Measurements from ENCODE around the gene GRM4. TPM values are rescaled to one million over a fixed set of nuclear protein-coding genes. Genes with fewer than 3 reads are reported as not detected.

GRM4 gene
- total and polyA plus RNA-seq, 2 donors from 2014 or later: not detected

DNA sequence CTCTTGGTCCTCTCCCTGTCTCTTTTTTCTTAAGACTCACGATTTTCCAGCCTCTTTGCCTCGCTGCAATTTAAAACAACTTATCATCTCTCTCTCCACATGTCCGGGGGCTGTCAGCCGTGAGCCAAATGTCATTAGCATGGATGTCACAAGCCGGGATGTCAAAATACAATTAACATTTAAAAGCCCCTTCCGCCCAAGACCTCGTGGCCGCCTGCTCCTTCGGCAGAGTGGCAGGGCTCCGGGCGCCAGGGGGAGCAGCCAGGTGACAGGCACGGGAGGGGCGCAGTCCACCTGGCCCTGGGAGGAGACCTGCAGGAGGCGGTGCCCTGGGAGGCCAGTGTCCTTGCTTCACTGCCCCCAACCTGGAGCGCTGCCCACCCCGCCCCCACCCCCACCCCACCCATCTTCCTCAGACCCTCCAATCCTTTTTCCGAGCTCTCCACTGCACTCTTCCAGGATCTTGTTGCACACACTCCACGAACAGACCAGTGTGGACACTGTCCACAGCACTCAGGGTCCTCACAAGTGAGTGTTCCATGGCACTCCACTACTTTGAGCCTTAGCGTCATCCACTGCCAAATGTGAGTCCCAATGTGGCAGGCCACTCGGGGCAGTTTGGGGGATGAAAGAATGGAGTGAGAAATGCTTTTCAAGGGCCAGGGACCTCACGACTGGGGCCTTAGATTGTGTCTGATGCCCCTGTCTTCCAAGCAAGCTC is 5.6 kb upstream of the GRM4 start:
- H3K4me1 ChIP-seq (ENCODE audit: control insufficient read depth in 2 of 3, insufficient read depth in 2 of 3, low read depth in 1 of 3, low read length in 3 of 3): peaks cover 0 to 3% (median 0%) of the 10 kb centered on the region in 3 donors
- intact Hi-C loops (cut with DNase I): loop anchor here (10.0 kb wide), 1 partner anchor 387 kb away; no protein-coding TSS in a partner anchor
- H3K4me3 ChIP-seq (ENCODE audit: low read length in 3 of 3): no peak overlapping the region
- H3K27me3 ChIP-seq (ENCODE audit: control insufficient read depth, insufficient read depth, low read length): peaks cover 10% of the 10 kb centered on the region
- no peak for FAIRE-seq
- no peaks in the 10 kb centered on the region for H3K9me3 ChIP-seq (ENCODE audit: control insufficient read depth in 2 of 3, insufficient read depth in 1 of 3, low read length in 3 of 3)
- H3K27ac ChIP-seq (ENCODE audit: low read depth in 2 of 2, low read length in 2 of 2): no peak overlapping the region
- H3K9ac ChIP-seq (ENCODE audit: low read length in 3 of 3): no peak overlapping the region
- TF ChIP-seq CTCF (IDR thresholded peaks at IDR 0.05; ENCODE audit: borderline replicate concordance, extremely low read depth, insufficient read depth): no peak
- DNase-seq: peak in 4 of 5 donors; percentile 33 to 70 (median 44)
- no peaks in the 10 kb centered on the region for H3K36me3 ChIP-seq (ENCODE audit: control insufficient read depth in 2 of 3, insufficient read depth in 3 of 3, low read length in 3 of 3)

GRCh38 chr6:34150766-34151165 is 4.9 kb upstream of the GRM4 start:
- no peak overlapping the region for H3K9ac ChIP-seq (ENCODE audit: low read length in 3 of 3)
- H3K27me3 ChIP-seq (ENCODE audit: control insufficient read depth, insufficient read depth, low read length): peaks cover 13% of the 10 kb centered on the region
- no peak for TF ChIP-seq CTCF (IDR thresholded peaks at IDR 0.05; ENCODE audit: borderline replicate concordance, extremely low read depth, insufficient read depth)
- no peak overlapping the region for H3K27ac ChIP-seq (ENCODE audit: low read depth in 2 of 2, low read length in 2 of 2)
- H3K9me3 ChIP-seq (ENCODE audit: control insufficient read depth in 2 of 3, insufficient read depth in 1 of 3, low read length in 3 of 3): no peaks in the 10 kb centered on the region
- intact Hi-C loops (cut with DNase I): loop anchor here (10.0 kb wide), 1 partner anchor 386 kb away; no protein-coding TSS in a partner anchor
- H3K4me3 ChIP-seq (ENCODE audit: low read length in 3 of 3): no peak overlapping the region
- no peaks in the 10 kb centered on the region for H3K36me3 ChIP-seq (ENCODE audit: control insufficient read depth in 2 of 3, insufficient read depth in 3 of 3, low read length in 3 of 3)
- peak in 2 of 5 donors; percentile 35 to 58 for DNase-seq
- H3K4me1 ChIP-seq (ENCODE audit: control insufficient read depth in 2 of 3, insufficient read depth in 2 of 3, low read depth in 1 of 3, low read length in 3 of 3): peaks cover 0 to 3% (median 0%) of the 10 kb centered on the region in 3 donors
- no peak for FAIRE-seq

- no peak for FAIRE-seq
- Histone ChIP-seq H3K9ac (ENCODE audit: low read length in 3 of 3) (no peak overlapping the region), H3K27me3 (ENCODE audit: control insufficient read depth, insufficient read depth, low read length) (peaks cover 13% of the 10 kb centered on the region), H3K4me3 (ENCODE audit: low read length in 3 of 3) (no peak overlapping the region), H3K27ac (ENCODE audit: low read depth in 2 of 2, low read length in 2 of 2) (no peak overlapping the region), H3K4me1 (ENCODE audit: control insufficient read depth in 2 of 3, insufficient read depth in 2 of 3, low read depth in 1 of 3, low read length in 3 of 3) (peaks cover 0 to 3% (median 0%) of the 10 kb centered on the region in 3 donors), H3K36me3 (ENCODE audit: control insufficient read depth in 2 of 3, insufficient read depth in 3 of 3, low read length in 3 of 3) (no peaks in the 10 kb centered on the region), H3K9me3 (ENCODE audit: control insufficient read depth in 2 of 3, insufficient read depth in 1 of 3, low read length in 3 of 3) (no peaks in the 10 kb centered on the region)
- intact Hi-C loops (cut with DNase I): loop anchor here (10.0 kb wide), 1 partner anchor 385 kb away; no protein-coding TSS in a partner anchor
- peak in 2 of 5 donors; percentile 2 to 16 for DNase-seq
- no peak for TF ChIP-seq CTCF (IDR thresholded peaks at IDR 0.05; ENCODE audit: borderline replicate concordance, extremely low read depth, insufficient read depth)
These were observed 4.0 kb upstream of the GRM4 start for GRCh38 chr6:34149831-34150400.
